Common myeloid progenitor, CD34-positive (primary cell): ENCODE data around the gene LCOR.

ENCODE experiments used
- CTCF ChIA-PET: fragments of 350-600 bp; sonication (Branson Sonifier 250); formaldehyde crosslinking; loops from one replicate; lab custom pipeline; 2021; ENCODE audit warnings: antibody characterized with exemption; lab: Charles Lee
- POLR2A ChIA-PET: fragments of 350-600 bp; sonication (Branson Sonifier 250); formaldehyde crosslinking; loops from one replicate; lab custom pipeline; 2021; ENCODE audit warnings: antibody characterized with exemption; lab: Charles Lee
- DNase-seq, 3 donors: peaks; one replicate each; pipeline versions ENCODE4 v3.0.0 to v3.0.0-alpha.2; 2013
- H3K27ac ChIP-seq, 2 experiments: 1 replicate in 1 of 2; 2 replicates in 1 of 2; pipeline ENCODE4 v1.7.0; 2013; ENCODE audit warnings: inconsistent platforms in 2 of 2, low read length in 2 of 2, mild to moderate bottlenecking in 2 of 2, low read depth in 1 of 2, moderate library complexity in 1 of 2; ENCODE audit not compliant: severe bottlenecking in 2 of 2, insufficient read depth in 1 of 2, poor library complexity in 1 of 2
- H3K27me3 ChIP-seq, 5 experiments: replicated peaks in 2 of 5; 1 replicate in 3 of 5; 2 replicates in 2 of 5; pipeline versions ENCODE4 v1.6.1 to v1.7.0; 2013; ENCODE audit warnings: low read length in 4 of 5, mild to moderate bottlenecking in 2 of 5, moderate library complexity in 2 of 5, inconsistent platforms in 1 of 5; ENCODE audit not compliant: insufficient read depth in 5 of 5, control insufficient read depth in 4 of 5
- H3K36me3 ChIP-seq, 4 experiments: 1 replicate in 2 of 4; 2 replicates in 2 of 4; pipeline versions ENCODE4 v1.6.1 to v1.7.0; 2013; ENCODE audit warnings: low read length in 3 of 4, control low read depth in 1 of 4, mild to moderate bottlenecking in 1 of 4; ENCODE audit not compliant: control insufficient read depth in 4 of 4, insufficient read depth in 4 of 4
- H3K4me1 ChIP-seq, 4 experiments: 1 replicate in 3 of 4; 2 replicates in 1 of 4; pipeline versions ENCODE4 v1.6.1 to v1.7.1; 2013; ENCODE audit warnings: low read length in 3 of 4, mild to moderate bottlenecking in 3 of 4, control low read depth in 1 of 4, inconsistent platforms in 1 of 4, moderate library complexity in 1 of 4; ENCODE audit not compliant: control insufficient read depth in 4 of 4, insufficient read depth in 4 of 4; ENCODE audit errors: control extremely low read depth in 1 of 4
- H3K4me3 ChIP-seq, 7 experiments: 1 replicate in 4 of 7; 2 replicates in 3 of 7; pipeline versions ENCODE4 v1.5.1 to v1.7.0; 2013; ENCODE audit warnings: mild to moderate bottlenecking in 7 of 7, low read length in 6 of 7, moderate library complexity in 6 of 7, inconsistent platforms in 2 of 7, low read depth in 2 of 7, control low read depth in 1 of 7; ENCODE audit not compliant: insufficient read depth in 4 of 7, control insufficient read depth in 1 of 7; ENCODE audit errors: extremely low read depth in 1 of 7
- H3K9me3 ChIP-seq, 5 experiments: 1 replicate in 4 of 5; 2 replicates in 1 of 5; pipeline versions ENCODE4 v1.6.1 to v1.7.1; 2013; ENCODE audit warnings: low read length in 4 of 5, mild to moderate bottlenecking in 2 of 5, inconsistent platforms in 1 of 5, low read depth in 1 of 5, moderate library complexity in 1 of 5; ENCODE audit not compliant: control insufficient read depth in 4 of 5, insufficient read depth in 2 of 5; ENCODE audit errors: control extremely low read depth in 1 of 5
- WGBS: methylation state at CpG from one replicate; pipeline ENCODE4 v1.1.5; 2013; ENCODE audit not compliant: insufficient coverage; 5-methylcytosine and 5-hydroxymethylcytosine counted together

The LCOR gene

DNA sequence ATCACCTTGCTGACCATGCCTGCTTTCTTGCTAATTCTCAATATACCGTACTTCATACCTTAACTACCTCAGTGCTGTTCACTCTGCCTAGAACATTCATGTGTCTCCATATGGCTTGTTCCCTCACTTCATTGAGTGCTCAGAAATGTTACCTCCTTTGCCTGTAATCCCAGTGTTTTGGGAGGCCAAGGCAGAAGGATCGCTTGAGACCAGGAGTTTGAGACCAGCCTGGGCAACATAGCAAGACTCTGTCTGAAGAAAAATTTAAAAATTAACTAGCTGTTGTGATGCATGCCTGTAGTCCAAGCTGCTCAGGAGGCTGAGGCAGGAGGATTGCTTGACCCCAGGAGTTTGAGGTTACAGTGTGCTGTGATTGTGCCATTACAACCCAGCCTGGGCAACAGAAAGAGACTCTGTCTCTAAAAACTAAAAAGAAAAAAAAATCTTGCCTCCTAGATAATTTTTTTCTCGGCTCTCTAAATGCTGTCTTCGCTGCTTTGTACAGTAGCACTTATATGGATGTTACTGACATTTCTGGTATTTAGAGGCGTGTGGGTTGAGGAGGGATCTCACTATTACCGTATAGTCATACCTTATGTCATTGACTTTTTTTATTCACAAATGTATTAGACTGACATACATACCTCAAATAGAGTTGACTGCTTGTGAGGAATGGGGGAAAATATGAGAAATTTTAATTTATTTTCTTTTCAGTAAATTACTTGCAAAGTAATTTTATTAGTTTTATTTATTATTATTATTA is 63.7 kb downstream of the LCOR start:
- H3K27ac ChIP-seq: no peak overlapping the region
- CTCF ChIA-PET: interaction anchor here (0.6 kb wide), 1 partner anchor 9 kb away, joined by 4 read pairs; no protein-coding TSS in a partner anchor
- peaks cover 0 to 19% (median 10%) of the 10 kb centered on the region in 5 experiments for H3K9me3 ChIP-seq
- H3K4me1 ChIP-seq: no peaks in the 10 kb centered on the region
- DNase-seq: no peak
- no peaks in the 10 kb centered on the region for H3K27me3 ChIP-seq
- H3K36me3 ChIP-seq: peaks cover 0 to 12% (median 7%) of the 10 kb centered on the region in 4 experiments
- H3K4me3 ChIP-seq: no peak overlapping the region
- POLR2A ChIA-PET: interaction anchor here (0.6 kb wide), 1 partner anchor 25 kb away, joined by 4 read pairs; no protein-coding TSS in a partner anchor
- WGBS: 100% methylated on average over 1 of the region's 6 CpGs

DNA sequence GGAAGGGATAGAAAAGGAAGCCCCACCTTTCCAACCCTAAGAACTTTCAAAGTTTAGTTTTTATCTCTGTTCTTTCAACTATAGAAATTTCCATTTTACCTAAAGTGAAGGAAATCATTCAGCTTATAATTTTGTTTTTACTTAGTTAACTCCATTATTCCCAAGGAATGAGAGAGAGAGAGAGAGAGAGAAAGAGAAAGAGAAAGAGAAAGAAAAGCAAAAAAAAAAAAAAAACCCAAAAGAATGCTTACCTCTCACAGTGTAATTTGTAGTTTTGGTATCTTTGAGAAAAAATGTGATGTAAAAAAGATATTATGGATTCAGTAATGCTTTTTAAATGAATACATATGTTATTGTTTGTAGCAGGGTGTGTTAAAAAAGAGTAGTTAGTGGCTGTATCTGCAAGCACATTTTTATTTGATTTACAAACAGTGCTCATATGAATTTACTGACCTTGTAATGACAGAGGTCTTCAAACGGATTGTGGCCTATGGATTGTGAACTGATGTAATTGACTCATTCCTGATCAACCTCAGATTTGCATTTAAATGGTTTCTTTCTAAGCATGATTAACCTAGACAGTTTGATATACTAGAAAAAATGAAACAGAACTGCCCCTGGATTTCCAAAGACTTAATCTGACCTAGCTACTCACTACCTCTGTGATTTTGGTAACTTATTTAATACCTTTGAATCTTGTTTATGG is 64.9 kb downstream of the LCOR start:
- Histone ChIP-seq H3K36me3 (peaks cover 0 to 11% (median 3%) of the 10 kb centered on the region in 4 experiments), H3K27me3 (no peaks in the 10 kb centered on the region), H3K4me1 (no peaks in the 10 kb centered on the region), H3K4me3 (no peak overlapping the region), H3K27ac (no peak overlapping the region), H3K9me3 (peaks cover 0 to 9% (median 4%) of the 10 kb centered on the region in 5 experiments)
- DNase-seq: no peak
- no CpG with 5 or more reads among the region's 1 CpG for WGBS
- POLR2A ChIA-PET: interaction anchor here (0.6 kb wide), 2 partner anchors 52 to 88 kb away, joined by 3 read pairs; no protein-coding TSS in a partner anchor
- CTCF ChIA-PET: interaction anchor here (0.6 kb wide), 1 partner anchor 13 kb away, joined by 3 read pairs; no protein-coding TSS in a partner anchor

DNA sequence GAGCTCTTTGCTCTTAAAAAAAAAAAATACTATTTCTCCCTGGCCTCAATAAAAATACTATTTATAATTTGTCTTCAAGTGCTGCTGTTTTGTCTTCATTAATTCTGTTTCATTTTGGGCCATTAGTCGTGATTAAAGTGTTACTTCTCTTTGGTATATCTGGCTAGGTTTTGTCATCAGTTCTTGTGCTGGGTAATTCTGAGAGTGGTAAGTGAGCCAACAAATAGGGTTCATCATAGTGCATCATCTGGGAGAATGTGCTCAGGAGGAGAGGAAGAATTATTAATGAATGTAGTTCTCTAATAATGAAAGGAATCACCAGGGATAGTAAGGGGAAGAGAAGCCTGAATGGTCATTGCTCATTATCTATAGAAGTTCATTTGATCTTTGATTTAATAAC is 70.0 kb downstream of the LCOR start:
- peaks cover 0 to 5% (median 0%) of the 10 kb centered on the region in 4 experiments for H3K4me1 ChIP-seq
- H3K27me3 ChIP-seq: no peaks in the 10 kb centered on the region
- ChIA-PET POLR2A (no interaction called here), CTCF (interaction anchor here (1.2 kb wide), 1 partner anchor 13 kb away, joined by 3 read pairs; no protein-coding TSS in a partner anchor)
- DNase-seq: no peak
- H3K36me3 ChIP-seq: no peaks in the 10 kb centered on the region
- no peaks in the 10 kb centered on the region for H3K9me3 ChIP-seq
- H3K4me3 ChIP-seq: no peak overlapping the region
- 100% methylated on average over 1 of the region's 1 CpG for WGBS
- no peak overlapping the region for H3K27ac ChIP-seq

DNA sequence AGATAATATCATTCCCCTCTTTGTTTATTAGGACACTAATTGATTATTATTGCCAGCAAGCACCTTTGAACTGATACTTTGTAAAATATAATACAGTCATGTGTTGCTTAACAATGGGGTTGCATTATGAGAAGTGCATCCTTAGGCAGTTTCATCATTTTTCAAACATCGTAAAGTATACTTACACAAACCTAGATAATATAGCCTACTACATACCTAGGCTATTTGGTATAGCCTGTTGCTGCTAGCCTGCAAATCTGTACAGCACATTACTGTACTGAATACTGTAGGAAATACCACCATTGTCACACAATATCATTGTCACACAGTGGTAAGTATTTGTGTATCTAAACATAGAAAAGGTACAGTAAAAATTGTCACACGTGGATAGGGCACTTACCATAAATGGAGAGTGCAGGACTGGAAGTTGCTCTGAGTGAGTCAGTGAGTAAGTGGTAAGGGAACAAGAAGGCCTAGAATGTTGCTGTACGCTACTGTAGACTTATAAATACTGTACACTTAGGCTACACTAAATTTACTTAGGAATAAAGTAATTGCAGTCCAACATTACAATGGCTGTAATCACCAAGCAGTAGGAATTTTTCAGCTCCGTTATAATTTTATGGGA is 70.7 kb downstream of the LCOR start:
- no peak overlapping the region for H3K27ac ChIP-seq
- CTCF ChIA-PET: interaction anchor here (0.9 to 3.5 kb wide), 2 partner anchors 122 to 261 kb away, joined by 3 to 13 read pairs; no protein-coding TSS in a partner anchor
- POLR2A ChIA-PET: no interaction called here

DNA sequence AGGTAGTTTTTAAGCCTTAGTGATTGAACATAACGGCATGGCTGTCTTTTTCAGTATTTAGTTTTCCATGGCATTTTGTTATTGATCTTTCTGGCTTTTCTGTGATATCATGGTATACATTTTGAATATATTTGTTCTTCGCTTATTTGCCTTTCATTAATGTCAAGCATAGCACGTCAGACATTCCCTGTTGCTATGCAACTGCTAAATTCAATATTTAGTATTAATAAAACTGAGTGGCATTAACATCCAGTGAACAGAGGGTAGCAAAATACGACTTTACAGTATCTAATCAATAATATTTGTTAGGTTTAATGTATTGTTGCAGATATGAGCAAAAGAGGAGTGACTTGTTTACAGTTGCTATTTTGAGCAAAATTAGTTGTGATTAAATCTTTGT is 72.5 kb downstream of the LCOR start:
- WGBS: no CpG with 5 or more reads among the region's 4 CpGs
- CTCF ChIA-PET: interaction anchor here (3.5 kb wide), 1 partner anchor 120 kb away, joined by 13 read pairs; no protein-coding TSS in a partner anchor
- H3K4me1 ChIP-seq: peaks cover 0 to 5% (median 0%) of the 10 kb centered on the region in 4 experiments

More for the DNA sequence above, 70.7 kb downstream of the LCOR start:
- no peaks in the 10 kb centered on the region for H3K9me3 ChIP-seq
- peaks cover 0 to 5% (median 0%) of the 10 kb centered on the region in 4 experiments for H3K4me1 ChIP-seq
- no peak for DNase-seq
- no peaks in the 10 kb centered on the region for H3K36me3 ChIP-seq
- H3K4me3 ChIP-seq: no peak overlapping the region
- 100% methylated on average over 2 of the region's 4 CpGs for WGBS
- no peaks in the 10 kb centered on the region for H3K27me3 ChIP-seq

GRCh38 chr10:96906864-96907263 is 74.8 kb downstream of the LCOR start:
- H3K27me3 ChIP-seq: no peaks in the 10 kb centered on the region
- POLR2A ChIA-PET: no interaction called here
- CTCF ChIA-PET: no interaction called here

More for the DNA sequence above, 72.5 kb downstream of the LCOR start:
- Histone ChIP-seq H3K4me3 (no peak overlapping the region), H3K9me3 (no peaks in the 10 kb centered on the region), H3K27ac (no peak overlapping the region), H3K36me3 (peaks cover 0 to 2% (median 0%) of the 10 kb centered on the region in 4 experiments), H3K27me3 (no peaks in the 10 kb centered on the region)
- DNase-seq: no peak
- POLR2A ChIA-PET: no interaction called here

More at GRCh38 chr10:96906864-96907263, 74.8 kb downstream of the LCOR start:
- H3K4me3 ChIP-seq: no peak overlapping the region
- H3K27ac ChIP-seq: no peak overlapping the region
- peaks cover 0 to 5% (median 0%) of the 10 kb centered on the region in 4 experiments for H3K4me1 ChIP-seq
- DNase-seq: no peak
- peaks cover 2 to 6% (median 3%) of the 10 kb centered on the region in 4 experiments for H3K36me3 ChIP-seq
- no peaks in the 10 kb centered on the region for H3K9me3 ChIP-seq
